Spinal cord (tissue), 10 donors: ENCODE data around the gene SRSF2. TPM values are rescaled to one million over a fixed set of nuclear protein-coding genes. Genes with fewer than 3 reads are reported as not detected.
"Not testable (repeated sequence)": the region's sequence is repeated elsewhere in the genome, so short reads cannot be mapped to it uniquely, and the experiment has no call there.

ENCODE experiments used
- DNase-seq, 6 donors: peaks; one replicate each; pipeline versions ENCODE4 v3.0.0 to v3.0.0-alpha.2; 2013 to 2015; ENCODE audit warnings: low spot score in 6 of 6, low read depth in 4 of 6
- H3K27ac ChIP-seq: one replicate; pipeline ENCODE4 v1.5.1; 2013; ENCODE audit warnings: low read depth, low read length, control low read depth
- H3K27me3 ChIP-seq: one replicate; pipeline ENCODE4 v1.6.1; 2013; ENCODE audit warnings: low read length; ENCODE audit not compliant: control insufficient read depth, insufficient read depth
- H3K36me3 ChIP-seq: one replicate; pipeline ENCODE4 v1.6.1; 2013; ENCODE audit warnings: low read length; ENCODE audit not compliant: control insufficient read depth, insufficient read depth
- H3K4me1 ChIP-seq: one replicate; pipeline ENCODE4 v1.6.1; 2013; ENCODE audit warnings: low read length; ENCODE audit not compliant: control insufficient read depth, insufficient read depth
- H3K4me3 ChIP-seq: one replicate; pipeline ENCODE4 v1.5.1; 2013; ENCODE audit warnings: low read depth, low read length, control low read depth
- H3K9me3 ChIP-seq: one replicate; pipeline ENCODE4 v1.6.1; 2013; ENCODE audit warnings: low read length; ENCODE audit not compliant: control insufficient read depth, insufficient read depth
- WGBS: methylation state at CpG from one replicate; pipeline ENCODE4 v1.1.5; 2013; ENCODE audit warnings: missing lambda C conversion rate; ENCODE audit not compliant: insufficient coverage; 5-methylcytosine and 5-hydroxymethylcytosine counted together
- polyA plus RNA-seq, 2 donors: library from polyadenylated mRNA; unstranded; fragments of 120-200 nt; gene quantifications; one replicate each; pipeline ENCODE4 v1.2.1, GENCODE V29; 2013; ENCODE audit not compliant: insufficient read length in 2 of 2
- total RNA-seq, 2 donors: library from RNA; depleted of rRNA in 1 of 2; stranded (reverse); fragments of 120-200 nt in 1 of 2; fragments of >200 nt in 1 of 2; gene quantifications; one replicate each; pipeline versions ENCODE4 v1.2.3 to v1.2.4, GENCODE V29; 2013 to 2014
- donor health status: healthy.

The SRSF2 gene
- total and polyA plus RNA-seq, 4 donors: 78.3 to 268 (median 213) TPM

DNA sequence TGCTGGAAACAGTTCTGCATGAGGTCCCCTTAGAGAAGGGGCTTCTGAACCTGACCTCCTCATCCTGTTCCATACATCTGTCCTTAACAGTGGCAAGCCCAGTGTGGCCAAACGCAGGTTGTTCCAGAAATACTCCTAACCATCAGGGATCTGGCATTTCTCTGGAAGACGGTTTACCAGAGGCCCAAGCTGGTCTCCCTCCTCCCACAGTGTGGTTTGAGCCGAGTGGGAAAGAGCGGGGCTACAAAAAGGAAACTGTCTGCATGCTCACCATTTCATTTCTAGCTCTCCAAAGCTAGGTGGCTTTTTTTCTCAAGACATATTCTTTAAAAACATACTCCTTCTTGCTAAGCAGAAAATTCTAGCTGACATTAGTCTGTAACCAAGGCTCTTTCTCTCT lies 32.3 kb downstream of the SRSF2 start:
- no peaks in the 10 kb centered on the region for H3K27me3 ChIP-seq
- WGBS: 82% methylated on average over 3 of the region's 4 CpGs

DNA sequence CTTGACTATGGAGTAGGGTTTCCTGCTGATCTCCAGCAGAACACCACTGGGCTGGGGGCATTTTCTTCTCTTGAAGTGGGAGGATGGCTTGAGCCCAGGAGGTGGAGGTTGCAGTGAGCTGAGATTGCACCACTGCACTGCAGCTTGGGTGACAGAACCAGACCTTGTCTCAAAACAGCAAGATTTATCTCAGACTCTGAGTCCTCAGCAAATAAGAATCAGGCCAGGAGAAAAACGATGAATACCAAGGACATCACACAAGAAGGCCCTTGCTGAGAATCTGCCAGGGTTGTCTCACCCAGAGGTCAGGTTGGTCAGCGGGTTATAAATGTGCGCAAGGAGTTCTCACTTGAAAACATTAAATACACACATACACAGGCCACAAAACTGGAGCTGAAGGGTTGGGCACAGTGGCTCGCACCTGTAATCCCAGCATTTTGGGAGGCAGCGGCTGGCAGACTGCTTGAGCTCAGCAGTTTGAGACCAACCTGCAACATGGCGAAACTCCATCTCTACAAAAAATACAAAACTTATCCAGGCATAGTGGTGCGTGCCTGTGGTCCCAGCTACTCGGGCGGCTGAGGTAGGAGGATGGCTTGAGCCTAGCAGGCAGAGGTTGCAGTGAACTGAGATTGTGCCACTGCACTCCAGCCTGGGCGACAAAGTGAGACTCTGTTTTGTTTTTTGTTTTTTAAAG lies 34.0 kb downstream of the SRSF2 start:
- no peak overlapping the region for H3K27ac ChIP-seq
- no peak for DNase-seq
- peaks cover 6% of the 10 kb centered on the region for H3K36me3 ChIP-seq
- H3K4me3 ChIP-seq: no peak overlapping the region
- no peaks in the 10 kb centered on the region for H3K9me3 ChIP-seq
- H3K4me1 ChIP-seq: peaks cover 43% of the 10 kb centered on the region
- 94% methylated on average over 9 of the region's 10 CpGs for WGBS
- H3K27me3 ChIP-seq: no peaks in the 10 kb centered on the region

More for the DNA sequence above, 32.3 kb downstream of the SRSF2 start:
- Histone ChIP-seq H3K4me3 (no peak overlapping the region), H3K27ac (no peak overlapping the region), H3K9me3 (no peaks in the 10 kb centered on the region), H3K4me1 (peaks cover 49% of the 10 kb centered on the region), H3K36me3 (peaks cover 9% of the 10 kb centered on the region)
- DNase-seq: no peak

GRCh38 chr17:76702076-76702475 lies 35.1 kb downstream of the SRSF2 start:
- Histone ChIP-seq H3K9me3 (no peaks in the 10 kb centered on the region), H3K4me1 (peaks cover 45% of the 10 kb centered on the region), H3K27ac (no peak overlapping the region), H3K27me3 (no peaks in the 10 kb centered on the region), H3K36me3 (peaks cover 11% of the 10 kb centered on the region), H3K4me3 (no peak overlapping the region)
- no peak for DNase-seq
- no CpG with 5 or more reads among the region's 2 CpGs for WGBS

GRCh38 chr17:76701471-76701967 lies 35.6 kb downstream of the SRSF2 start:
- Histone ChIP-seq H3K36me3 (peaks cover 11% of the 10 kb centered on the region), H3K4me1 (peaks cover 50% of the 10 kb centered on the region), H3K27me3 (no peaks in the 10 kb centered on the region), H3K27ac (peak overlapping the region; percentile 80), H3K9me3 (no peaks in the 10 kb centered on the region), H3K4me3 (no peak overlapping the region)
- no peak for DNase-seq
- 47% methylated on average over 10 of the region's 11 CpGs for WGBS

- H3K27ac ChIP-seq: peak overlapping the region; percentile 80
- DNase-seq: peak in 2 of 6 donors; percentile 55 to 69
- WGBS: 41% methylated on average over 32 of the region's 33 CpGs
These were observed 36.3 kb downstream of the SRSF2 start for GRCh38 chr17:76700617-76701470.

DNA sequence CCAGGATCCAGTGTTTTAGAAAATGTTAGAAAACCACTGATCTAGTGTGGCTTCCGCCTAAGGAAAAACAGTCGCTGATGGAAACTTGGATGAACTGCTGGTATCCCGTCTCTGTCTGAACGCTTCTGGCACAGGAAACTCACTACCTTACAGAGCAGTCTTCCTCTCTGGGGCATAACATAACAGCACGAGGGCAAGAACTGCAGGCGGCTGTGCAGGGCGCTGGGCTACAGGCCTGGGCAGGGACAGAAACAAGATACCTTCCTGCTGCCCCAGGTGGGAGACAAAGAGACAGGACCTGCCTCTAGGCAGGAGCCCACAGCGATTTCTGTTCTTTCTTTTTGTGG lies 36.9 kb downstream of the SRSF2 start:
- 69% methylated on average over 4 of the region's 8 CpGs for WGBS
- no peak for DNase-seq
- Histone ChIP-seq H3K27me3 (no peaks in the 10 kb centered on the region), H3K4me1 (peaks cover 52% of the 10 kb centered on the region), H3K4me3 (no peak overlapping the region), H3K36me3 (peaks cover 8% of the 10 kb centered on the region), H3K27ac (peak overlapping the region; percentile 80), H3K9me3 (no peaks in the 10 kb centered on the region)

More at GRCh38 chr17:76700617-76701470, 36.3 kb downstream of the SRSF2 start:
- Histone ChIP-seq H3K4me1 (peaks cover 52% of the 10 kb centered on the region), H3K36me3 (peaks cover 9% of the 10 kb centered on the region), H3K27me3 (no peaks in the 10 kb centered on the region), H3K9me3 (no peaks in the 10 kb centered on the region), H3K4me3 (no peak overlapping the region)

GRCh38 chr17:76698466-76698977 lies 38.6 kb downstream of the SRSF2 start:
- 92% methylated on average over 6 of the region's 7 CpGs for WGBS
- H3K4me1 ChIP-seq: peaks cover 52% of the 10 kb centered on the region

GRCh38 chr17:76697702-76698465 lies 39.2 kb downstream of the SRSF2 start:
- H3K4me3 ChIP-seq: no peak overlapping the region
- peak in 2 of 6 donors; percentile 76 to 93 for DNase-seq
- H3K36me3 ChIP-seq: peaks cover 8% of the 10 kb centered on the region
- peak overlapping the region; percentile 61 for H3K27ac ChIP-seq
- H3K4me1 ChIP-seq: peaks cover 48% of the 10 kb centered on the region
- H3K27me3 ChIP-seq: no peaks in the 10 kb centered on the region
- 20% methylated on average over 12 of the region's 17 CpGs for WGBS
- no peaks in the 10 kb centered on the region for H3K9me3 ChIP-seq

More at GRCh38 chr17:76698466-76698977, 38.6 kb downstream of the SRSF2 start:
- not testable (repeated sequence) for H3K36me3 ChIP-seq, DNase-seq, H3K27ac ChIP-seq, H3K4me3 ChIP-seq, H3K9me3 ChIP-seq, H3K27me3 ChIP-seq
